Fibroblast of skin of left biceps (primary cell): Measurements from ENCODE around the gene DLGAP1.
A peak's percentile ranks its signal among the peaks of the same experiment; 100 is the strongest.
"Not testable (repeated sequence)": the region's sequence is repeated elsewhere in the genome, so short reads cannot be mapped to it uniquely, and the experiment has no call there.

Experiments
- DNase-seq, 2 experiments: peaks; one replicate each; pipeline ENCODE4 v3.0.0-alpha.2; 2013; ENCODE audit warnings: low read depth in 2 of 2

The DLGAP1 gene

DNA sequence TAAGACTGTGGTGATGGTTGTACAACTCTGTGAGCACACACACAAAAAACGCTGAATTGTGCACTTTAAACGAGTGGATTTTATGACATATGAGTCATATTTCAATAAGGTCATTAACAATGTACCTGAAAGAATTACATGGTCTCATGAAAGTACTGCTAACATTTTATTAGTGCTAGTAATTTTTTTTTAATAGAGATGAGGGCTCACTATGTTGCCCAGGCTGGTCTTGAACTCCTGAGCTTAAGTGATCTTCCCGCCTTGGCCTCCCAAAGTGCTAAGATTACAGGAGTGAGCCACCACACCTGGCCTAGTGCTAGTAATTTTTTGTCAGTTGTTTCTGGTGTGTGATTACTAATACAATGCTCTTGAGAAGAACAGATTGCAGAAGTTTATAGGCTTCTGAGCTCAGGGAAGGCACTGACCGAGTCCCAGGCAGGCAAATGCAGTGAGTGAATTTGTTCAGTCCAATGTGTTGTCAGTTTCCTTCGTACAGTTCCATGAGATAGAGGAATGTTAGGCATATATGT is 828.1 kb downstream of the DLGAP1 start:
- DNase-seq = no peak

DNA sequence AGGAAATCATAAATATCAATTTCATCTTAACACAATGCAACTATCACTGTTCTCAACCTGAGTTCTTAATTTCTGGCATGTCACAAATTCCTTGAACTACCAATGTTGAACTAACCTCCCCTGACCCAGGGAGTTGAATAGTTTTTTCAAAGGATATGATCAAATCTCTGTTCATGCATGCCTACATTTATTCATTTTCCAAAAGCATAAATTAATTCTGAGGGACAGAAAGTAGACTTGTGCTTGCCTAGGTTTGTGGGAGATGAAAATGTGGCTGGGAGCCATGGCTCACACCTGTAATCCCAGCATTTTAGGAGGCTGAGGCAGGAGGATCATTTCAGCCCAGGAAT is 829.4 kb downstream of the DLGAP1 start:
- no peak for DNase-seq

DNA sequence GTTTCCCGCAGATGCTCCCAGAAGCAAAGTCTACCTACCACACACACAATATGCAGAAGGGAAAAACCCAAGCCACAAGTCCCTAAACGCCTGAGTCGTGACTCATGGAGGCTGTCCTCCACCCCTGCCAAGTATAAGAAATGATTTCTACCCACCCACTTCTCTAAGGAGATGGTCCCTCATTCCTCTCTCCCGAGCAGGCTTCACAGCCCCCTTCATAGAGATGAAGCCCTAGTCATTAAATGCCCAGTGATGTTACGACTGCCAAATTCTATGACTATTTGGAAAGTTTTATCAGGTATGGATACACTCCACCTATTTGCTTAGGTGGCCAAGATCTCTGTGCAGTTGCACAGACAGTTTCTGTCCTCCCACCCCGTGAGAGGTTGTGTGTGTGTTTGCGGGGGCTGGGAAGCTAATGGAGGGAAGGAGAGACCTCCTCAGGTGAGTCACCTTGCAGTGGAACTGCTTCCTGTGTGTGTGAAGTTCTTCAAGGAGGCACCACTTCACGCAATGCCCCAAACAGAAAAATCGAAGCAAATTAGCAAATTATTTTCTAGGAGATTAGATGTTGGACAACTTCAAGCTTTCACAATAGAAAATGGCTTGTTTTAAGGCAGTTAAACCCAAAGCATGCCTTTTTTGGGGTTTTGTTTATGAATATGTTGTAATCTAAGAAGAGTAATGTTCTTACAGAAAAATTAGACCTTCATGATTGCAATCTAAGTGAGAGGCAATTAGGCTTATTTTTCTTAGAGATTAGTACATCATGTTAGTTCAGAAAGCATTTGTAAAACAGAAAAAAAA is 830.0 kb downstream of the DLGAP1 start:
- DNase-seq = peak; percentile 90 to 91

DNA sequence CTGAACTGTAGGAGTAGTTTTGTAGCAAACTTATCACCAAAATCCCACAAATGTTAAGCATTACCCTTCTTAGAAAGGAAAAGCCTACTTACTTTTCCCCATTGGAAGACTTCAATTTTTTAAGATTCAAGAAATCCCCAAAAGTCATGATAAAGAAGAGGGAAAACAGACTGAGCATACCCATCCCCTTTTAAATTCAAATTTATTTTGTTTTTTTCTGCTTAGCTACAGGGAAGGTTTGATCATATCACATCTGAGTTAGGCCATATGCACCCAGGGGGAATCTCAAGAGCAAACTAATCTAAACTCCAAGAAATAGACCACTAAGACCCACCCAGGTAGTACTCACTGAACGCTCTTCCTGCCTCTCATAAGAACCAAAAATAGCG is 830.6 kb downstream of the DLGAP1 start:
- no peak for DNase-seq

DNA sequence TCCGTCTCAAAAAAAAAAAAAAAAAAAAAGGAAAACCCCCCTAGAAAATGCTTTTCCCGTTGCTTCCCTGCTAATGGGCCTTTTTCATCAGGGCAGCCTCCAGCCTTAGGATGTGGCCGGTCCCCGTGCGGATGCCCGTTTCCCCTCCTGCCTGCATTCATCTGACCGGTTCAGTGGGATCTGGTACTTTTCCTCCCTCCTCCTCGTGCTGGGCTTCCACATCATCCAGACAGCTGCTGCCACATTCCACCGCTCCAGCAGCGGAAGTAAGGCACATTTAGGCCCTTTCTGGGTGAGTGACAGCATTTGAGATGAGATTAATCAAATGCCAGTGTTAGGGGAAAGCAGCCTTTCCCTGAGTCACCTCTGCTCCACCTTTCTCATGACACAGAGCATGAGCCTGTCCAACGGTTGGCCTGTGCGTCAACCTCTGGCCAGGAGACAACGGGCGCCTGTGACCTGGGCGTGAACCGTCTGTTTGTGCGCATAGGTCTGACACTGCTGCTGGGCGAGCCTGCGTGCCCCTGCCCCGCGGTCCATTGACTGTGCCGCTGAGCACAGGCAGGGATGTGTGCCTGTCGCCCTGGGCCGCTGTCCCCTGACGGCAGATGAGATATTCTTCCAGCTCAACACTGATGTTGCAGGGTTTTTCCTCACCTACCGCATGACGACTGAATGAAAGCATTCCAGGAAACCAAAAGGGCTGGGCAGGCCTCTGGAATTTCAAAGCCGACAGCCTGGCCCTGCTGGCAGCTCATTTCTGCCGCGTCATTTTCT is 831.1 kb downstream of the DLGAP1 start:
- DNase-seq = peak; percentile 91 to 92

DNA sequence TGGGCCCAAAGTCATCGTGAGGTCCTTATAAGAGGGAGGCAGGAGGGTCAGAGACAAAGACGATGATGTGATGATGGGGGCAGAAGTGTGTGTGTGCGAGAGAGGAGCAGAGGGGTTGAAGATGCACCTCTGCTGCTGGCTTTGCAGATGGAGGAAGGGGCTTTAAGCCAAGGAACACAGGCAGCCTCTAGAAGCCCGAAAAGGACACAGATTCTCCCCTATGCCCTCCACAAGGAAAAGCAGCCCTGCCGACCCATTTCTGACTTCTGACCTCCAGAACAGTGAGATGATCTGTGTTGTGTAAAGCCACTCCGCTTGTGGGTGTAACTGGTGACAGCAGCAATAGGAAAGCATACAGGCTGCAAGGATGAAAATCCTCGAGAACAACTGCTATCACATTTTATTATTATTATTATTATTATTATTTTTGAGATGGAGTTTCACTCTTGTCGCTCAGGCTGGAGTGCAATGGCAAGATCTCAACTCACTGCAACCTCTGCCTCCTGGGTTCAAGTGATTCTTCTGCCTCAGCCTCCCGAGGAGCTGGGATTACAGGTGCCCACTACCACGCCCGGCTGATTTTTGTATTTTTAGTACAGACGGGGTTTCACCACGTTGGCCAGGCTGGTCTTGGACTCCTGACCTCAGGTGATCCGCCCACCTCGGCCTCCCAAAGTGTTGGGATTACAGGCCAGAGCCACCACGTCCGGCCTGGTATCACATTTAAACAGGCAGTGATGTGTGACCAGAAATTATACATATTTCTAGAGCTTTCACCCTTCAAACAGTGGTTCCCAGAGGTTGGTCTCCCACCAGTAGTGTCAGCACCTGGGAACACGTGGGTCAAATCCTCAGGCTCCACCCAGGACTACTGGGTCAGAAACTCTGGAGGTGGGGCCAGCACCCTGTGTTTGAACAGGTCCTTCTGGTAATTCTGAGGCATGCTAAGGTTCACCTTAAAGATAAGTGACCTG is 834.7 kb downstream of the DLGAP1 start:
- no peak for DNase-seq

DNA sequence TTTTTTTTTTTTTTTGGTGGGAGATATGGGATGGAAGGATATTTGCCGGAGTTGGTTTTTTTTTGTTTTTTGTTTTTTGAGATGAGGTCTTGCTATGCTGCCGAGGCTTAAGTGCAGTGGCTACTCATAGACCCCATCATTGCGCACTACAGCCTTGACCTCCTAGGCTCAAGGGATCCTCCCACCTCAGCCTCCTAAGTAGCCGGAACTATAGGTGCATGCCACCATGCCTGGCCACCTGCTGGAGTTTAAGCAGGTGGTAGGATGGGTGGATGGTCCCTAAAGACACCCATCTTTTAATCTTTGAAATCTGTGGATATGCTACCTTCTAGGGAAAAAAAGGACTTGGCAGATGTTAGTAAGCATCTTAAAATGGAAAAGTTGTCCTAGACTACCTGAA is 835.4 kb downstream of the DLGAP1 start:
- DNase-seq = no peak

DNA sequence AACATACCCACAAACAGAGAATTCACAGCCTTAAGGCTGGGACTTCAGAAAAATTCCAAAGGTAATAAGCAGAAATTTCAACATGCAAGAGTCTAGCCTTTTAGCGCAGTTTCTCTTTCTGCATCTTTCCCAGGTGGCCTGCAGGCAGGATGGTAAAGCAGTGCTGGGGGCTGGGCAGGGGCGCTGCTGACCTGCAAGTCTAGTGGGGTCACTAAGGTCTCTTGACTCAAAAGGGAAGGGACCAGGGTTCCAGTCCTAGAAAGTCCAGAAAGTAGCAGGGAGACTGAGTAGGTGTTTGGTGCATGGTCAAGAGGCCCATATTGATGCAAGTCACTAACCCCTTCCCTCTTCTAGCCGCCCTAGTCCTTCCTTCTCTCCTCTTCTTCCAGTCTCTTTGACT is 835.9 kb downstream of the DLGAP1 start:
- no peak for DNase-seq

DNA sequence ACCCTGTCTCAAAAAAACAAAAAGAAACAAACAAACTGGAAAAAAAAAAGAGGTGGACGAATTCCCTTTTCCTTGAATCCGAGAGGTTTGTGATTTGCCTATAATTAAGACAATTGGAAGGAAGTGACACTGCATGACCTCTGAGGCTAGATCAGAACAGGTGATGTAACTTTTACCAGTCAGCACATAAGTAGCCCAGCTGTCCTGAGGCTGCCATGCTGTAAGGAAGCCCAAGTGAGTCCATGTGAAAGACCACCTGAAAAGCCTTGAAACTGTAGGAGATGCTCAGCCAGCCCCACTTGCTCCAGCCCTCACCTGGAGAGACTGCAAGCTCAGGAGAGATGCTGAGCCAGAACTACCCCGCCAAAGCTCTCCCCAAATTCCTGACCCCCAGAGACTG is 838.4 kb downstream of the DLGAP1 start:
- no peak for DNase-seq

DNA sequence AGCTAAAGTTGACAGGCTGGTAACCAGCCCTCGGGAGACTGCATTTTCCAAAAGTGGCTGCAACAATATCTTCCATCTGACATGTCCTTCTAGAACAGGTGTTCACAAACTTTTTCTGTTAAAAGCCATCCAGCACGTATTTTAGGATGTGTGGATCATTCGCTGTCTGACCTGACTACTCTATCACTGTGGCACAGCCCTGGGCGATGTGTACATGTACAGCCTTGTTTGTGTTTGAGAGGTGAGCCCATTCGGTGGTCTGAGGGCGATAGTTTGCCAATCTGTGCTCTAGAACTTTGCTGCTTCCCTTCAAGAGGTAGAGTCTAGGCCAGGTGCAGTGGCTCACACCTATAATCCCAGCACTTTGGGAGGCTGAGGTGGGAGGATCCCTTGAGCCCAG is 839.0 kb downstream of the DLGAP1 start:
- DNase-seq = no peak

DNA sequence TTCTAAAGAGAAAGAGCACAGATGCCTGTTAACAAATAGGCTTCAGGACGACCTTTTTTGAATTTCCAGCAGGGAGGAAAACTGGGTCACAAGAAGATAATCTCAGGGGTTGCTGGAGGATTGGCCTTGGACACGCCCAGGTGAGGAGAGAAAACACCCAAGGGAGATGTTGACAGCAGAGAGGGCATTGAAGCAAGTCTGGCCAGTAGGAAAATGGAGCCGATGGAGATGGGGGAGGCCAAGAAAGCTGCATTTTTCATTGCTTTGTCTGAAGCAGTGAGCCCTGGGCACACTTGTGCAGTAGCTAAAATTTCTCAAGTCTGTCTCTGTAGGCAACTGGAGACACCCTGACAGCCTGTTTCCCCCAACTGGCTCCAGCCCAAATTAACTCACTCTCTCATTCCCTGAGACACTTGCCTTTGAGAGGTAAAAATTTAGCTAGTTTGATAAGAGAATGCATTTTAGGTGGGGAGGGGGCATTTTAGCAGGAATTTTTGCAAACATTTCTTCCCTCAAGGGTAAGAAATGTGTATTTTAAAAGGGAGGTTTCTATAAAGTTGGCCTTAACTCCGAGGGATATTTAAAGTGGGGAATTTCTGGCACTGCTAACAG is 839.6 kb downstream of the DLGAP1 start:
- DNase-seq = no peak

DNA sequence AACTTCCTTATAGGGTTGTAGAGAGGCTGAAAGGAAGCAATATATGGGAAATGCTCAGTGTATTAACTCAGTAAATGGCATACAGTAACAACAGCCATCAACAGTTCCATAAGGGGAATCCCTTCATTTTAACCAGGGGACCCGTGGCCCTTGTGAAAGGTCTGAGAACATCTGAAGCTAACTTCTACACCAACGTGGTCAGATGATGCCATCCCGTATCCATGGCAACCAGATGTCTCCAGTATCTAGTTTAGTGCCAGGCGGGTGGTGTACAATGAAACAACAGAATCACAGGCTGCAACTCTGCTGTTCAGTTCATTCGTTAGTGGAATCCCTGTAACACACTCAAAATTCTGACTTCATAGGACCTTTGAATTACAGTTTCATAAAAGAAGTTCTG is 842.8 kb downstream of the DLGAP1 start:
- DNase-seq = no peak

DNA sequence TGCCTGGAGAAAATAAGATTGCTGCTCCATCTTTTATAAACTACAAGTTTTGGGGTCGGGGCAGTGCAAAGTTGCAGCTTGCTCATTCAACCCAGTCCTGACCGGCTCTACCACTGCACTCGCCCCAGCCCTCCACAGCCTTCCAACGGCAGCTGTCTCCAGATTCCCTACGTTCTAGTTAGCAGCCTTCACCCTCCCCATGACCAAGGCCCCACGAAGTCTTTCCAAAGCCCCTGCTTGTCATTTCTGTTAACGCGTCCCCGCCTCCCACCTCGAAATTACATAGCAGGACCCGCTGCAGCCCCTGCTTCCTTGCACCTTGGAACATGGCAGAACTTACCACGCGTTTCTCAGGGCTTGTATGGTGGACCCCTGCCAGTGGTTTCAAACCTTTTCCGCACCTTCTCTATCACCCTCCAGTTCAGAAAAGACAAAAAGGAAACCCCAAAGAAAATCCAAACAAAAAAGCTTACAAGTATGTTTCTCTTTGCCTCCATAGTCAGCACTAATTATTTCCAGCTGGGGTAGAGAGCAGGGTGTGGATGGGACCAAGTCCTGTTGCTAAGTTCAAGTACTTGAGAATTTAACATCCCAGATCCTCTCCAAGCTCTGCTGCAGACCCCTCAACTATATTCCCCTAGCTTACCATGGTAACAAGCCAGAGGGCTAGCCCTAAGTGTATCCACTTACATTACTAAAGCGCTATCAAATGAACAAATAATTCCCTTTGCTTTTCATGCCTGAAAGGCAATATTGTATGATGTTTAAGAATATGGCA is 843.6 kb downstream of the DLGAP1 start:
- DNase-seq = peak in 1 of 2 experiments; percentile 31

DNA sequence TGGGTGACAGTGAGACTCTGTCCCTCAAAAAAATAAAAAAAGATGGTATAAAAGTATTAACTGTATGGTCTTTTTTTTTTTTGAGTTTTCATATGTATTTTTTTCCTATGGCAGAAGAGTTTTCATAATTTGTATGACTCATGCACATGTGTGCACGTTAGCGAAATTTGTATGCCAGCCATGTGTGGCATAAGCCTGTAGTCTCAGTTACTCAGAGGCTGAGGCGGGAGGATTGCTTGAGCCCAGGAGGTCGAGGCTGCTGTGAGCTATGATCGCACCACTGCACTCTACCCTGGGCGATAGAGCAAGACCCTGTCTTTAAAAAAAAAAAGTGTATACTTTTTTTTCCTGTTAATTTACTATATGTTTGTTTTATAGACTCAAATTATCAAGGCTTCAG is 844.3 kb downstream of the DLGAP1 start:
- no peak for DNase-seq

DNA sequence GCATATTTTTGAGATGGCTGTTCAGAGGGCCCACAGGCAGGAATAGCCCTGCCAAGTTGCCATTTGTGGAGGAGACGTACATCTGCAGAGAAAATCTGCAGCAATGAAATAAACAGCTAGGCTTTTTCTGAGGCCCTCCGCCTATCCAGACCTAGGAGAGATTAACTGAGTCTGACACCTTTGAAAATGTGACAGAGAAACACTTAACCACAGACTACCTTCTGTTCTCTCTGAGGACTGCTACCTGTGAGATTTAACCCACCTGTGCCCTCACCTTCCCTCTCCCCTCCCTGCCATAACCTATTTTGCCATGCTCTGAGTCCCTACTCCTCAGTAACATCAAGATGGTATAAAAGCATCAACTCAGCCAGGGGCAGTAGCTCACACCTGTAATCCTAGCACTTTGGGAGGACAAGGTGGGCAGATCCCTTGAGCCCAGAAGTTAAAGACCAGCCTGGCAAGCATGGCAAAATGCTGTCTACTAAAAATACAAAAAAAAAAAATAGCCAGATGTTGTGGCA is 844.9 kb downstream of the DLGAP1 start:
- DNase-seq = no peak

DNA sequence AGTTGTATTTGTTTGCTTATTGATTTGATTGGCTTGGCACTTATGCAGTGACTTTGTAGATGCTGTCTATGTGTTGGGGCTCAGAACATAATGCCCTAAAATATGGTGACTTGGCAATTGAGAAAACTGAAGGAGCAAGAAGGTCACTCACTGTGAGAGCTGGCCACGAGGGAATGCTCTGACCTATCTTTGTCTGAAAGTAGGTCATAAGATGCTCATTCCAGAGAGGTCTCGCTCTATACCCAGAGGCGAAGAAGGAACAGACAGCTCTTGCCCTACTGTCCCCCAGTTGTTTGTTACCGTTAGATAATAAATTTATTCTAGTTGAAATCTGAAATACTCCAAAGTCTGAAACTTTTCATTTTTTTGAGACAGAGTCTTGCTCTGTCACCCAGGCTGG is 846.6 kb downstream of the DLGAP1 start:
- no peak for DNase-seq

DNA sequence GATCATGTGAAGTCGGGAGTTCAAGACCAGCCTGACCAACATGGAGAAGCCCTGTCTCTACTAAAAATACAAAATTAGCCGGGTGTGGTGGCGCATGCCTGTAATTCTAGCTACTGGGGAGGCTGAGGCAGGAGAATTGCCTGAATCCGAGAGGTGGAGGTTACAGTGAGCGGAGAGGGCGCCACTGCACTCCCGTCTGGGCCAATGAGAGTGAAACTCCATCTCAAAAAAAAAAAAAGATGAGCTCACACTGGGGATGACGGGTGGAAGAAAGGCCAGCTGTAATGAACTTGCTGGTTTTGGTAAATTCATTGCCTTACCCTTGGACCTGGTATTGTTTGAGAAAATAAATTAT is 847.0 kb downstream of the DLGAP1 start:
- not testable (repeated sequence) for DNase-seq

DNA sequence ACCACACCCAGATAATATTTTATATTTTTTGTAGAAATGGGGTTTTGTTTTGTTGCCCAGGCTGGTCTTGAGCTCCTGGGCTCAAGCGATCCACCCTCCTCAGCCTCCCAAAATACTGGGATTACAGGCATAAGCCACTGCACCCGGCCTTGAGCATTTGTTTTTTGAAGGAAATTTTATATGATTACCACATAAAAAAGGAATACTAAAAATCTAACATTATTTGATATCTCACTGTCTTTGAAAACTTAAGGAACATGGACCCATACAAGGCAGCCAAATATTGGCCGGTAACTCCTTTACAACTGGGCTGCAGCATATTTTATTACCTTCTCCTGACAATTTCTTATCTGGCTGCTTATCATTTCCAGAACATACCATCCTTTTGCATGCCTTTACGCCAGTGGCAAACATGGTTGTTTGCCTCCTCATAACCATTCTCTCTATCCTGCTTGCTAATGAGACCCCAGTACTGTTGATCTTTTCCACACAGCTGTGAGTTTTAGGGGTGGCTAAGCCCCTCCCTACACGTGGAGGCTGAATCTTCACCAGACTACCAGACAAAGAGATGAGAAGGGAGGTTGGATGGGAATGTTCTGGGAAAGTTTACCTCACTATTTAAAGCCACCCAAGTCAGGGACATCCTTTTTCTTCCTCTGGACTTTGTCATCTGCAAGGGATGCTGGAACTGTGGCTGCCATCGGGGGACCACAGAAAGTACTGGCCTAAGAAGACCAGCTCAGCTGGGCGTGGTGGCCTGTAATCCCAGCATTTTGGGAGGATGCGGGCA is 847.6 kb downstream of the DLGAP1 start:
- DNase-seq = no peak

DNA sequence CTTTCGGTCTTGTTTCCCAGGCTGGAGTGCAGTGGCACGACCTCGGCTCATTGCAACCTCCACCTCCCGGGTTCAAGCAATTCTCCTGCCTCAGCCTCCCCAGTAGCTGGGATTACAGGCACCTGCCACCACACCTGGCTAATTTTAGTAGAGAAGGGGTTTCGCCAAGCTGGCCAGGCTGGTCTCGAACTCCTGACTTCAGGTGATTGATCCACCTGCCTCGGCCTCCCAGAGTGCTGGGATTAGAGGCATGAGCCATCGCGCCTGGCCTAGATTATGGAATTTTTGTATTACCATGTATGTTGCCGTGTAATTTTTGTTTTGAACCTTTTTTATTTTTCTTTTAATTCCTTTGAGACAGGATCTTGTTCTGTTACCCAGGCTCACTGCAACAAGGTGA is 848.2 kb downstream of the DLGAP1 start:
- not testable (repeated sequence) for DNase-seq
